ENCODE results near the gene SYP.

DNA sequence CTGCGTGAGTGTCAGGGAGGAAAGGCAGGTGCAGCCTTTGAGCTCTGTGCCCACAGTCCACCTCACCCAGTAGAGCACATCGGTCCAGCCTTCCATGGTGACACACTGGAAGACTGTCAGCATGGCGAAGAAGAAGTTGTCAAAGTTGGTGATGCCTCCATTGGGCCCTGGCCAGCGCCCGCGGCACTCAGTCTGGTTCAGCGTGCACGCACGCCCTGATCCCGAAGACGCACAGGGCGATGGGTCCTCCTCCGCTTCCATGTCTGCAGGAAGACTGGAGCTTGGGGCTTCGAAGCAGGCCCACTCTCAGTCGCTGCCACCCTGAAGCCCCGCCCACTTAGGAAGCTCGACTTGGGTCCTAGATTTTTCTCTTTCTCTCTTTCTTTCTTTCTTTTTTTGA, 28.2 kb upstream of the SYP start:
- no peak for TF ChIP-seq FOXM1 (IDR thresholded peaks at IDR 0.05; ENCODE audit: low read depth, low read length)
- no peak for TF ChIP-seq POLR2A (IDR thresholded peaks at IDR 0.05; ENCODE audit: low read depth, low read length)
- no peak for TF ChIP-seq FOS (IDR thresholded peaks at IDR 0.05; ENCODE audit: borderline replicate concordance, extremely low read depth, insufficient read length)
- TF ChIP-seq POLR2AphosphoS5 (IDR thresholded peaks at IDR 0.05; ENCODE audit: low read length) = no peak
- no peak for TF ChIP-seq RBBP5 (conservative IDR thresholded peaks at IDR 0.05)
- TF ChIP-seq CHD2 (IDR thresholded peaks at IDR 0.05; ENCODE audit: borderline replicate concordance, low read depth, low read length) = no peak
- TF ChIP-seq, protein P1, sequence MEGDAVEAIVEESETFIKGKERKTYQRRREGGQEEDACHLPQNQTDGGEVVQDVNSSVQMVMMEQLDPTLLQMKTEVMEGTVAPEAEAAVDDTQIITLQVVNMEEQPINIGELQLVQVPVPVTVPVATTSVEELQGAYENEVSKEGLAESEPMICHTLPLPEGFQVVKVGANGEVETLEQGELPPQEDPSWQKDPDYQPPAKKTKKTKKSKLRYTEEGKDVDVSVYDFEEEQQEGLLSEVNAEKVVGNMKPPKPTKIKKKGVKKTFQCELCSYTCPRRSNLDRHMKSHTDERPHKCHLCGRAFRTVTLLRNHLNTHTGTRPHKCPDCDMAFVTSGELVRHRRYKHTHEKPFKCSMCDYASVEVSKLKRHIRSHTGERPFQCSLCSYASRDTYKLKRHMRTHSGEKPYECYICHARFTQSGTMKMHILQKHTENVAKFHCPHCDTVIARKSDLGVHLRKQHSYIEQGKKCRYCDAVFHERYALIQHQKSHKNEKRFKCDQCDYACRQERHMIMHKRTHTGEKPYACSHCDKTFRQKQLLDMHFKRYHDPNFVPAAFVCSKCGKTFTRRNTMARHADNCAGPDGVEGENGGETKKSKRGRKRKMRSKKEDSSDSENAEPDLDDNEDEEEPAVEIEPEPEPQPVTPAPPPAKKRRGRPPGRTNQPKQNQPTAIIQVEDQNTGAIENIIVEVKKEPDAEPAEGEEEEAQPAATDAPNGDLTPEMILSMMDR (IDR thresholded peaks at IDR 0.05 in 2 of 3, conservative IDR thresholded peaks at IDR 0.05 in 1 of 3; ENCODE audit: control insufficient read depth in 2 of 3, extremely low read depth in 1 of 3, insufficient read depth in 1 of 3, low read depth in 3 of 3, low read length in 3 of 3) = no peak
- TF ChIP-seq, protein P2, sequence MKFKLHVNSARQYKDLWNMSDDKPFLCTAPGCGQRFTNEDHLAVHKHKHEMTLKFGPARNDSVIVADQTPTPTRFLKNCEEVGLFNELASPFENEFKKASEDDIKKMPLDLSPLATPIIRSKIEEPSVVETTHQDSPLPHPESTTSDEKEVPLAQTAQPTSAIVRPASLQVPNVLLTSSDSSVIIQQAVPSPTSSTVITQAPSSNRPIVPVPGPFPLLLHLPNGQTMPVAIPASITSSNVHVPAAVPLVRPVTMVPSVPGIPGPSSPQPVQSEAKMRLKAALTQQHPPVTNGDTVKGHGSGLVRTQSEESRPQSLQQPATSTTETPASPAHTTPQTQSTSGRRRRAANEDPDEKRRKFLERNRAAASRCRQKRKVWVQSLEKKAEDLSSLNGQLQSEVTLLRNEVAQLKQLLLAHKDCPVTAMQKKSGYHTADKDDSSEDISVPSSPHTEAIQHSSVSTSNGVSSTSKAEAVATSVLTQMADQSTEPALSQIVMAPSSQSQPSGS (IDR thresholded peaks at IDR 0.05; ENCODE audit: low read length) = no peak
- TF ChIP-seq ATF7 (IDR thresholded peaks at IDR 0.05; ENCODE audit: low read depth) = no peak

Measured in GM12878 (cell line).